HG03139 (cell line): ENCODE measurements around the gene TNC.

Experiments used
- ATAC-seq: cut with Tn5 transposase; IDR thresholded peaks from one replicate; pipeline ENCODE4 v1.9.1; 2021; ENCODE audit not compliant: unreplicated experiment

The TNC gene

DNA sequence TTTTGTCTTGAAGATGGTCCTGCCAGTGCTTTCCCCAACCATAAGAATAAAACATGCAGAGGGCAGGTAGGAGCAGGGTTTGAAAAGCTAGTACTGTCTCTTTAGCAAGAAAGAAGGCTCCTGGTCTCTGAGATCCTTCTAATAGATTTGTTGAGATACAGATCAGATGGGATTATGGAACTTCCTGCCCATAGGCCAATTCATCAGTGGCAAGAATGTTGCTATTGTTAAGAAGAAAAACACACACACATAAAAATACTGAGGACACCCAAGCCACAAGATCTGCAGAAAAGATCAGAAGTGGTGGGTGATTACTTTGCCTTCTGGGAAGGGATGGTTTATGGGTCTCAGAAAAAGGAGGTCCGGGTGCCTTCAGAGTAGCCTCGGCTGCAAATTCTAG, 59.8 kb downstream of the TNC start:
- no peak for ATAC-seq

DNA sequence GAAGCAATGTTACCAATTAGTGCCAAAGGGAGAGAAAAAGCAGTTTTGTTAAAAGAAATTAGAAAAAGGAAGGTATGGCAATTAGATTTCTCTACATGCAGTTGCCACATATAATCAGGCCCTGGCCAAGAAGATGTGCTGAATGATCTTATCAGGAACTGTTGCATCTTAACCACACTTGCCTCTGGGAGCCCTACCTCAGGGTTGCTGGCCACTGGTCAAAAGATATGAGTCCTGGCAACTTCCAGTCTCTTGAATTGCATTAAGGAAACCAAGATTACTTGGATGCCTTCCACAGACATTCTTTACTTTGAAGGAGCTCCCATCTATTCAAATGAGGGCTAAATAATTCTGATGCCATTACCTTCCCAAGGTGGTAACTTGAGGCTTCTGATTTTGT, 60.4 kb downstream of the TNC start:
- no peak for ATAC-seq

DNA sequence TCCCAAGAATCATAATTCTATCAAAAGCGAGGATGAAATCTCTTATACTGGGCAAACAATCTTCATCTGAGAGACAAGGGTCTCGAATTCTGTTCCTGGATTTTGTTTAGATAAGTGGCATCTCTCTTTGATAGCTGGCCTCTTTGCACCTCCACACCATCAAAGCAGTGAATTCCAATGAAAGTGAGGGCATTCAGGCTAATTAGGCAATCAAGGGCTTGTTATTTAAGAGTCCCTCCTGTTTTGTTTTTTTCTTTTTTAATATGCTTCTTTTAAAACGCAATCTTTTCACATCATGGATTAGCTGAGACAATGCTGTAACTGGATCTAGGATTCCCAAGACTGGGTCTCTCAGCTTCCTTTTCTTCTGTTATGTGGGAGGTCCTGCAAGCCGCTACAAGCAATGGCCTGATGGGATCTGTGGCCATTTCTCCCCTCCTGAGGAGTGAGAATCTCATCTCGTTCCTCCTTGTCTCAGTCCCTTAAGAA, 67.9 kb downstream of the TNC start:
- ATAC-seq: no peak

DNA sequence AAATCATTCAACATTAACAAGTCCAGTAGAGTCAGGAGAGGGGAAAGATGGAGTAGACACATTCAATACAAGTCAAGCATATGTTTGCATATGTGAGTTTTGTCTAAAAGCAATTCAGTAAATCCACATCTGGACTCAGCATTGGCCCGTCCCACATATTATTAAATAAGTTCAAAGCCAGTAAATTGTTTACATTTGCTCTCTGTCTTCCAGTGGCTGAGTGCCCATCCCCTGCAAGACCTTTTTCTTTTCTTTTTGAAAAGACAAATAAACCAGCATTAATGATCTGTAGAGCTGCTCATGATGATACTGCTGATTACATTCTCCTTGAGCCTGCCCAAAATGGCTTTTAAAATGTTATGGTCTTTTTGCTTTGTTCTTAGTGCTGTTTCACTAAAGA, 71.1 kb downstream of the TNC start:
- no peak for ATAC-seq

DNA sequence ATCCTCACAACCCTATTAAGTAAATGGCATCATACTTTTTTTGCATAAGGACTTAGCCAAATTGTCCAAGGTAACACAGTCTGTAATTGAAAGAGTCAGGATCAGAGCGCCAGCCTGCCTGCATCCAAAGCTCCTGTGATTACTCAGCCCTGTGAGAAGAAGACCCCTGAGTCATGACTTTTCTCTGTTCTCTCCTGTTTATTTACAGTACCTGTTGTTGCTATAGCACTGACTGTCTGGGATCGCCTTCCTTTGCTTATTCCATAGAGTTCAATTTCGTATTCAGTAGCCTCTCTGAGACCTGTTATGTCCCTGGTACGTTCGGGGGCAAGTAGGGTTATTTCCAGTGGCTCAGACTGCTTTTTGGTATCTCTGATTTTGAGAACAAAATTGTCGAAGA, 71.8 kb downstream of the TNC start:
- ATAC-seq: no peak

DNA sequence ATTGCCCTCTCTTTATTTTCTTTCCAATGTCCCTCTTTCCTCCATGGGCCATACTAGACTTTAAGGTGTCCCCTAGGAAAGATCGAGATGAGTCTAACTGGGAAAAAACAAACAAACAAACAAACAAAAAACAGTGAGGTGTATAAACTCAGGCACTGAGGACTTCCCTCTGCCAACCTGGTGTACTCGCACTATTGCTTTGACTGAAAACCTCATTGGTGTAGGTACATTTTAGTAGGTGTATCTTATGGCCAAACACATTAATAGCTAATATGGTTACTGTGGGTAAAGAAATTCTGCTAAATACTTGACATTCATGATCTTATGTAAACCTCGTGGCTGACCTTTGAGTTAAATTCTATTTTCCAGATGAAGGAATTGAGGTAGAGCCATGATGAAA, 74.3 kb downstream of the TNC start:
- no peak for ATAC-seq

DNA sequence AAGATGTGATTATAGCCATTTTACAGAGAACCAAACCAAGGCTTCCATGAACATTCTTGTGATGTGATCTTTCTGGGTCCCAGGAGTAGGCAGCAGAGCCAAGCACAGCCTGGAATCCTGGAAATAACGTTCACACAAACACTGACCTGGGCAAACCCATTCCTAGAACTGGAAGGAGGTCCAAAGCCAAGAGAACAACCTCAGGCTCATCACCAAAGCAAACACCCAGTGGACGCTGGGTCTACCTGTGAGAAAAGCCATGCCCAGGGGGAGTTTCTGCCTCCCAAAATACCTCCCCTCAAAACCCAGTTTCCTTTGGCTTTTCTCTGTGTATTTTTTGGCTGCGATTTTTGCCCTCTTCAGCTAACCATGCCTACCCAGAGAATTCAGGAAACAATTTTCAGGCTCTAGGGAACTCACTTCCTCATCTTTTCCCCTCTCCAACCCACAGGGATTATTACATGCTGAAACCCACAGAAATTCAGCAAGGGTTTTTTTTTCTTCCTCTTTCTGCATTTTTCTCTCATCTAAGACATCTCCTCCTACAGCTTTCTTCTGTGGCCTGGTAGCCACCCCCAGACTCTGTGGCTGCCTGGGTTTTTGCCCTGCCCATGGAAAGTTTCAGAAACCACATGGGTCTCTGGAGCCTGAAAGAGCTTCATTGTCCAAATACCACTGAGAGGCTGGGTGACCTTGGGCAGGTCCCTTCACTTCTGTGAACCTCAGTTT, 75.0 kb downstream of the TNC start:
- no peak for ATAC-seq

DNA sequence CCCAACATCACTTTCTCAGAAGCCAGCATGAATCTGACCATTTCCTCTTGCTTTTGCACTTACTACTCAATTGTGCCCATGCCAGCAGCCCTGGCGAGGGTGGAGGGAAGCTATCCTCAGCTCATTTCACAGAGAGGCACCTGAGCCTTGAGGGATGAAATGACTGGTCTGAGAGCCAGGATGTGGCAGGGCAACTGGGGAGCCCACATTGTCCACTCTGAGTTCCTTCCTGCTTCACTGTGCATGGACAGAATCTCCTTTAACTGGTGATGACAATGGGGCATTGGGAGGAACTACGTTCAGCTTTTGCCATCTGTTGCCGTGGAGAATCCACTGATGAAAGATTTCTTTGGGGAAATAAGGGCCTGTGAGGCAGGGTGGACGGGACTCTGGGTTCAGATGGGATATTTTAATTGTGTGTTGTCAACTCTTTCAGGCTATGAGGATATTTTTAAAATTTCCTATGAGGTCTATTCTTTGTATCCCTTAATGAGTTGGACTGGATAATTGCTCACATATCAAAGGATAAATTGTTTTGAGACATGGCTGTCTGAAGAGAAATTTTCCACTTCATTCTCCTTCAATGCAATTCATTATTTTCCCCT, 78.3 kb downstream of the TNC start:
- ATAC-seq: no peak

DNA sequence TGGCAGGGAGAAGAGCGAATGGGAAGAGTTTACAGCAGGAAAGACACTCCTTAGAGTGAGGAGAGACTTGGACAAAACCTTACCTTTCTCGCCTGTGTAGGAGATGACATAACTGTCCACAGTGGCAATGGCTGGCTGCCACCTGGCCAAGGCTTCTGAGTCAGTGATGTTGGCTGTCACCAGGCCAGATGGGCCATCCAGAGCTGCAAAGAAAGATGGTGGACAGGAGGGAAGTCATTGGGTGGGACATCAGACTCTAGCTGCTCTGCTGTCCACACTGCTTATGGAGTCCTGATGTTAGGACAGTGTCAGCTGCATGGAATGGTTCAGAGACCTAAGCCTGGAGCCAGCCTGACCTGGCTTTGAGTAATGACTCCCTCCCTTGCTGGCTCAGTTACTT, 79.8 kb downstream of the TNC start:
- ATAC-seq: no peak

DNA sequence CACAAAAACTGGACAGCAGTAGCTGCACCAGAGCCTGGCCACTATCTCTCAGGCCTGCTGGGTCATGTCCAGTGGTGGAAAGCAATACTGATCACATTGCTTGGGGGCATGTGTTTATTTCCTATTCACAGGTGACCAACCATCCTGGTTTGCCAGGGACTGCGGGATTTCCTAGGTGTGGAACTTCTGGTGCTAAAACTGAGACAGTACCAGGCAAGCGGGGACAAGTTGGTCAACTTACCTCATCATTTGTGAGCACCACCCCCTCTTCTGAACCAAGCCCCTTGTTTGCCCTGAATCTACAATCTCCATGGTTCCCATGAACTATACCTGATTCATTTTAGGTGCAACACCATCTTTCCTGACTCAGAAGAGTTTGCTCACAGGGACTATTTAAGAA, 81.3 kb downstream of the TNC start:
- ATAC-seq: no peak

DNA sequence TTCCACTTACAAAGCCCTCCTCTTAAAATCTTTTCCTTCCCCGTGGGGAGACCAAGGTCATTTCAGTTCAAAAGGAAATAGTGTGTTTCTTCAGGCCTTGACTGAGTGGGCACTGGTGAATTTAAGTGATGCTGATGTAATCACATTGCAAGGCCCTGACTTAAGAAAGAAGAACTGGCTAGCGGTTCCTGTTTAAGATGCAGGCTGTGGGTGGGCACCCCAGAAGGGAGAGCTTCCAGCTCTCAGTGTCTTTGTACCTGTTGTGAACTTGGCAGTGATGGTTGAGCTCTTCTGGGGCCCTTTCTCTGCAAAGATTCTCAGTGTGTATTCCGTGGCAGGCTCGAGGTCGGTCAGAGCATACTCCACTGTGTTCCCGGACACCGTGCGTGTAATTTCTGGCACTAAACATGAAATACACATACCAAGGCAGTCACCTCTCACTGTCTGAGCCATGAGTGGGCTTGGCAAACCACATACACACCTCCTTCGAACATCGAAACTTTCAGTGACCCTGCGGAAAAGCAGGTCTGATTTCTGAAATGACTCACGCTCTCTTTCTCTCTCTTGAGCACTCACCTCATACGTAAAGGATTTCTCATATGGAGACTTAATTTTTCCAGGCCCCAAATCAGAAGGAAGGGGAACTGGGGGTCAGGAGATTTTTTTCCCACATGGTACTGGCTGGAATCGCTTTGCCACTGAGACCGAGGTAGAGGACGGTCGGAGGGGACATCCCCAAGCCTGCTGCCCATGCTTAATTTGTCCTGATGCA, 81.9 kb downstream of the TNC start:
- peak; percentile 85 for ATAC-seq

DNA sequence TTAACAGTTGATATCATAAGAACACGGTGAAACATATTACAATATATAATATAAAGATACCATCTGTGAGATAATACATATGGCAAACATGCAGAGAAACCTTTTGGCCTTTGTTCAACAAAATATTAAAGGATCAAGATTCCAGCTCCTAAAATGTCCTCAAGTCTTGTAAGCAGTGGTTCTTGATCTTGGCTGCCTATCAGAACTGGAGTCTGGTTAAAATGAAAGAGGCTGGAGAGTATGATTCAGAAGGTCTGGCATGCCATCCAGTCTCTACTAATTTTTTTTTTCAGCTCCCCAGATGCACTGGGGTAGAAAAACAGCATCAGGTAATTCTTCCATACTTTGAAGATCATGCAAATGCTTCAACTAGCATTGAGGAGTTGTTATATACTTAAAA, 83.2 kb downstream of the TNC start:
- no peak for ATAC-seq

DNA sequence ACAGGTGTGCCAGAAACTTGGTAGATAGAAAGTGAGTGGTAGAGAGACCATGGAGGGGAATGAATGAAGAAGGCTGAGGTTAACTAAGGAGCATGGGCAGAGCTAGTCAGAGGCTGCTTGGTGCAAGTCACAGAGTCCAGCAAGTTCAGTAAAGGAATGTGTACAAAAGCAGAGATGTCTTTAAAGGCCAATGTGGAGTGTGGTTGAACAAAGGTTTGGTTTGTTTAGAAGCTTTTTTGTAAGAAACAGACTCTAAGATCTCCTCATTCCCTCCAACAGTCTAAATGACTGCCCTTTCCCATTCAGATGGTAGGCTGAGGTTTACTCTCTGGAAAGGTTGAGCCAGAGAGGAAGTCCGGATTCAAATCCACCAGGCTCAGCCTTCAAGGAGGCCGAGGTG, 84.2 kb downstream of the TNC start:
- ATAC-seq: no peak

DNA sequence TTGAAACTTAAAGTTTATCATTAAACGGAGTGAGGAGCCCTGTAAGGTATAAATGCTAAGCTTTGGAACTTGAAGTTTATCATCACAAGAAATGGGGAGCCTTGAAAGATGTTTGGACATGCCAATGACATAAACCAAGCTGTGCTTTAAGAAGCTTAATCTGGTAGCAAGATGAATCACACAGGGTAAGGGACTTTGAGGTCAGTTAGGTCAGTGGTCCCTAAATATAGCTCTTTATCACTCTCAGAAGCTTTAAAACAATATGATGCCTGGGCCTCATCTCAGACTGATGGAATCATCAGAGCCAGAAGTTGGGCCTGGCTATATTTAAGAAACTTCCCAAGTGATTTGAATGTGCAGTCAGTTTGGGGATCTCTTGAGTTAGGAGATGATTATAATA, 85.7 kb downstream of the TNC start:
- ATAC-seq: no peak

DNA sequence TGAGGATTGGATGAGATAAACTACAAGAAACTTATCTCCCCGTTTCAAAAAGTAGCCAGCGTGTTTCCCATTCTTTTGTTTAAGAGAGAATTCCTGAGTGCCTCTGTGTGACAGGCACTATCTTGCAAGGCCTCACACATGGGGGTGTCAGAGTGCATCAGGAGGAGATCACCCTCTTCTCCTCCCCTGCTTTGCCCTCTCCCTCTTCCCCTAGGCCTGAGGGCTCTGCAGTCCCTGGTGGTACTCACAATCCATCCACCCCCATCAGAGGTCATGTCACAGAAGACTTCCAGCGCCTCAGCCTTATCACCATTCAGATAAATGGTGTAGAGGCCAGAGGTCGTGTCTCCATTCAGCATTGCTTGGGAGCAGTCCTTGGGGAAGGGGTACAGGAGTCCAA, 88.0 kb downstream of the TNC start:
- ATAC-seq: no peak

DNA sequence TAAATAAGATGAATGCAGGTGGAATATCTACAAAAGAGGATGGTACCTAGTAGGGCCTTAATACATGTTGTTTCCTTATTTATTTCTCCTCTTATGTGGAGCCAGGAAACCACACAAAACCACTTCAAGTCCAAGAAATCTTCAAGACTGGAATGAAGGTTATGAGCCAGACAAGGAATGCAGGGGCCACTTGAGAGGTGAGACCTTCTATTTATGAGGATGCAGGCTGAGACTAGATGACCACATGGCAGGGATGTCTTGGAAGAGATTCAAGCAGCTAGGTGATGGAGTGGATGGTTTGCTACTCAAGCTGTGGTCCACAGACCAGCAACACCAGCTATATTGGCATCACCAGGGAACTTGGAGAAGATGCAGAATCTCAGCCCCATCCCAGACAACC, 92.2 kb downstream of the TNC start:
- no peak for ATAC-seq

DNA sequence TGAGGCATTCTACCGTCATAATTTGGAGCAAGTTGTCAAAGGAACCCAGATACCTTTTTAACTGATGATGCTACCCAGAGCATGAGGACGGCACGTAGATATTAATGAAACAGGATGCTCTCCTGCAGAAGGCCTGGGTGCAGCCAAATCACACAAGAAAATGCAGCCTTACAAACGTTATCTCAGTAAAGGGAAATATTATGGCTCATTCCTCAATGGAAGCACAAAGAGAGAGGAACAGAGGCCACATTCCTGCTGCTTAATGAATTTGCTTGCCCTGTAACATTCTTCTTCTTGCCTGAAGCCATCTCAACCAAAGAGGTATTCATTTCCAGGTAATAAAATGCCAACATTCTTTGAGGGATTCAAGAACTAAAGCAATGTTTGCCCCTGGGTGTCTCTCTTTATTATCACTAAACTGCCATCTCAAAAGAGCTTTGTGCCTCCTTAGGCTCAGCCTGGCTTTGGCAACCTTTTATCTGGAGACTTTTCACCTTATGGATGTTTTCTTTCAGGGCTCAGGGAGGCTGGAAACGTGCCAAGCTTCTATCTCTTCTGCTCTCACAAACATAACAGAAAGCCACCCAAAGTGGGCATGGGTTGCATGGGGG, 92.9 kb downstream of the TNC start:
- ATAC-seq: no peak

DNA sequence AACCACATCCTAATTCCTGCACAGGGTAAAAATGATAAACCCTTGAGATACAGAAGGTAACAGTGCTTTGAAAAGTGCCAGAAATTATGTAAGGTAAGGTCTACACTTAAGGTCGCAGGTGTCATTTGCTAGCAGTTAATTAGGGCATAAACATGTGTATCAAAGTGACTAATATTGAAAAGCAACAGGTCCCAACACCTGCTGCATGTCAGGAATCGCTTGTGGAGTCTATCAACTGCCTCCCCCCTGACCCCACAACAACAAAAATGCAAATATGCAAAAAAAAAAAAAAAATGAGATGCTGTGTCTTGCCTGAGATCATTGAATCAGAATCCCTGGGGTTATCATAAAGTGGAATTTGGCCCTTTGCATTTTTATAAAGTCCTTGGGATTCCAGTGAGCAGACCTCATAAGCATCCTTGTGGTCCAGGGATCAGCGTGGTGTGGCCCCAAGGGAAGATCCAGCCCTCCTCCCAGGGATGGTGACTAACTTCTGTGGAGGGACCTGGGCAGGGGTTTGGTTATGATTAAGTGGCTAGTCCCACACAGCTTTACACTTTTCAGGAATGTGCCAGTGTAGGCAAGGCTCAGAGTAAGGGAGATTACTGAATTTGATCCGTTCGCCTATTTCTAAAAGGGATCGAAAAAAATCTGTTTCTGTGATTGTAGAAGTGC, 95.1 kb downstream of the TNC start:
- ATAC-seq: no peak

DNA sequence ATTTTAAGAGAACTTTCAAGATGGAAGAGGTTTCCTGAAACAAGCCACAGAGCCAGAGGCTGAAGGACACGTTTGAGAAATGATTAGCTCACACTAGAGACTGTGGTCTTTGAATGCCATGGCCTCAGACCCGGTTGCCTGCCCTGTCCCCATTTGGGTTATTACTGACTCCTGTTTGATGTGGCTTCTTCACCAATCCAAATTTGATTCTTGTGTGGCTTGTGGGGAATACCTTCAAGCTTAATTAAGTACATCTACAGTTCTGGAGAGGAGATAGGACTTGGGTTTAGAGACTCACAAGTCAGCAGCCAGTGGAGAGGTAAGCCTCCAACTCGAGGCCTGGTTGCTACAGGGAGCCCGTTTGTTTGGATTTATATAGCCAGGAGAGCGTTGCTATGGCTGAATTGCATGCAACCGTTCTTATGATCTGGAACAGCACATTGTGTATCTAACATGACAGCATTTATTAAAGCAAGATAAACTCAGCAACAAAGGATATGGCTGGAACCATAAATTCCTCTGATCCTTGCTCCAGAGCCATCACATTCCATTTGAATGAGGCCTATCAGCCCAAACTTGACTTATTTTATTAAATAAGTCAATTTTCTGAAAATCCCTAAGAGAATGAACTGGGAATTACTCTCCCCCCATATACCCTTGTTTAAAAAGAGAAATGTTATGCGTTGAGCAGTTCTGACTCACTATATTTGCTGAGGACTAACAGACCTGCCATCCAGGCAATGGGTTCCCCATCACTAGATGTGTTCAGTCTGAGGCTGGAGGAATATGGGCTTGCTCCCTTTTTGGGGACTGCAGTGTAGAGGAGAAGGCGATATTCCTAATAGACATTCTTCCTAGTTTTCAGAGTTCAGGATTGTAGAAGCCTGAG, 99.2 kb downstream of the TNC start:
- no peak for ATAC-seq

DNA sequence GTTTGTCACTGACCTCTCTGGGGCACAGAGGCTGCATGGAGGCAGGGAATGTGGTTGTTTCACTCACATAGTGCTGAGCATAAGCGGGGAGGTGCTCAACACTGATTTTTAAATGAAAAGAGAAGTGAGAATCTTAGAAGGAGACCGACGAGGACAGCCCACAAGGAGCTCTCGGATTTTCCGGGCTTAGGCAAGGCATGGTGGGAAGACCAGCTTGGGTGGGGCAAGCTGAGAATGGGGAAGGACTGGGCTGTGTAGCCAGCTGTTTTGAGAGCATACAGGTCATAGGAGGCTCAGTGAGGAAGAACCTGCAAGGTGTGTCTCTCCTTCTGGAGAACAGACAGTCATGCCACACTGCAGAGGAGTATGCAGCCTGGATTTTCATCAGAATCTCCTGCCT, 101.6 kb downstream of the TNC start:
- ATAC-seq: no peak
